Activated B cell treated with CpG ODN at 0.5 μM for 24 hours (primary cell): ENCODE data around the gene SCIN. TPM values are rescaled to one million over a fixed set of nuclear protein-coding genes. Genes with fewer than 3 reads are reported as not detected.

Source experiments
- ATAC-seq: fragments of 200-7000 bp; cut with Tn5 transposase; one replicate; pipeline ENCODE4 v1.10.0; 2021; ENCODE audit warnings: low read depth, mild to moderate bottlenecking, moderate library complexity
- CTCF ChIA-PET: fragments of 350-600 bp; sonication (Branson Sonifier 250); formaldehyde crosslinking; loops from one replicate; lab custom pipeline; 2021; ENCODE audit warnings: antibody characterized with exemption; lab: Charles Lee
- POLR2A ChIA-PET: fragments of 350-600 bp; sonication (Branson Sonifier 250); formaldehyde crosslinking; loops from one replicate; lab custom pipeline; 2021; ENCODE audit warnings: antibody characterized with exemption; lab: Charles Lee
- DNase-seq: peaks from one replicate; pipeline ENCODE4 v3.0.0; 2022
- H3K27ac Mint-ChIP-seq: one replicate; pipeline ENCODE4 v1.8.0; 2020; ENCODE audit warnings: mixed read lengths
- H3K27me3 Mint-ChIP-seq: one replicate; pipeline ENCODE4 v1.8.0; 2021; ENCODE audit warnings: mixed read lengths
- H3K36me3 Mint-ChIP-seq: one replicate; pipeline ENCODE4 v1.8.0; 2021; ENCODE audit warnings: low read depth, mixed read lengths
- H3K4me1 Mint-ChIP-seq: one replicate; pipeline ENCODE4 v1.8.0; 2021; ENCODE audit warnings: mixed read lengths
- H3K4me3 Mint-ChIP-seq: one replicate; pipeline ENCODE4 v1.8.0; 2020; ENCODE audit warnings: mild to moderate bottlenecking, mixed read lengths
- H3K9me3 Mint-ChIP-seq: one replicate; pipeline ENCODE4 v1.8.0; 2020; ENCODE audit warnings: mixed read lengths
- intact Hi-C: fragments of 100-400 bp; cut with micrococcal nuclease; formaldehyde crosslinking; loops from one replicate; pipeline ENCODE4 v1.15.1; 2024
- total RNA-seq: library from RNA; stranded (reverse); gene quantifications from 2 replicates; pipeline ENCODE4 v1.2.3, GENCODE V29; 2022
- TF ChIP-seq, protein P1 (sequence below): fragments of 200-600 bp; IDR thresholded peaks from one replicate; pipeline ENCODE4 v1.8.0; 2022; ENCODE audit warnings: antibody characterized with exemption, mild to moderate bottlenecking

The SCIN gene
- total RNA-seq, 1 donor from 2014 or later = not detected

DNA sequence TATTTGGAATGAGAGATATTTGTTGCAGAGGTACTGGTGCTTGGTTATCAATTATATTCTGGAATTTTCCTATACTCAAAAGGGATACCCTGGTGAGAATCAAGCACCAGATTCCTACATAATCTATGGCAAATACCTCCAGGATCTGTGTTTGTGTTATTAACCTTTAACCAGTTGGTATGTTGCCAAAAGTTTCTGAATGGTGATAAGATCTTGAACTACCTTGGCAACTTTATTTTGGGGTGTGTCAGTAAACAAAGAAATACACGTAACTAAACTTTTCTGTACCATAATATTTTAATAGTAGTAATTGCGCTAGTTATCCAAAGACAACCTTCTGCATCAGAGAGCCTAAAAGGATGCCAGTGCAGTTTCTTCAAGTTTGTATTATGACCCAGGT, 13.4 kb downstream of the SCIN start:
- H3K4me1 Mint-ChIP-seq = peaks cover 9% of the 10 kb centered on the region
- TF ChIP-seq, protein P1, sequence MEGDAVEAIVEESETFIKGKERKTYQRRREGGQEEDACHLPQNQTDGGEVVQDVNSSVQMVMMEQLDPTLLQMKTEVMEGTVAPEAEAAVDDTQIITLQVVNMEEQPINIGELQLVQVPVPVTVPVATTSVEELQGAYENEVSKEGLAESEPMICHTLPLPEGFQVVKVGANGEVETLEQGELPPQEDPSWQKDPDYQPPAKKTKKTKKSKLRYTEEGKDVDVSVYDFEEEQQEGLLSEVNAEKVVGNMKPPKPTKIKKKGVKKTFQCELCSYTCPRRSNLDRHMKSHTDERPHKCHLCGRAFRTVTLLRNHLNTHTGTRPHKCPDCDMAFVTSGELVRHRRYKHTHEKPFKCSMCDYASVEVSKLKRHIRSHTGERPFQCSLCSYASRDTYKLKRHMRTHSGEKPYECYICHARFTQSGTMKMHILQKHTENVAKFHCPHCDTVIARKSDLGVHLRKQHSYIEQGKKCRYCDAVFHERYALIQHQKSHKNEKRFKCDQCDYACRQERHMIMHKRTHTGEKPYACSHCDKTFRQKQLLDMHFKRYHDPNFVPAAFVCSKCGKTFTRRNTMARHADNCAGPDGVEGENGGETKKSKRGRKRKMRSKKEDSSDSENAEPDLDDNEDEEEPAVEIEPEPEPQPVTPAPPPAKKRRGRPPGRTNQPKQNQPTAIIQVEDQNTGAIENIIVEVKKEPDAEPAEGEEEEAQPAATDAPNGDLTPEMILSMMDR = no peak
- POLR2A ChIA-PET = no interaction called here
- ATAC-seq = no peak
- CTCF ChIA-PET = no interaction called here
- H3K36me3 Mint-ChIP-seq = no peaks in the 10 kb centered on the region
- H3K27ac Mint-ChIP-seq = no peak overlapping the region
- no peak overlapping the region for H3K4me3 Mint-ChIP-seq
- H3K9me3 Mint-ChIP-seq = no peaks in the 10 kb centered on the region
- intact Hi-C loops = no loop called here
- H3K27me3 Mint-ChIP-seq = no peaks in the 10 kb centered on the region
- no peak for DNase-seq

DNA sequence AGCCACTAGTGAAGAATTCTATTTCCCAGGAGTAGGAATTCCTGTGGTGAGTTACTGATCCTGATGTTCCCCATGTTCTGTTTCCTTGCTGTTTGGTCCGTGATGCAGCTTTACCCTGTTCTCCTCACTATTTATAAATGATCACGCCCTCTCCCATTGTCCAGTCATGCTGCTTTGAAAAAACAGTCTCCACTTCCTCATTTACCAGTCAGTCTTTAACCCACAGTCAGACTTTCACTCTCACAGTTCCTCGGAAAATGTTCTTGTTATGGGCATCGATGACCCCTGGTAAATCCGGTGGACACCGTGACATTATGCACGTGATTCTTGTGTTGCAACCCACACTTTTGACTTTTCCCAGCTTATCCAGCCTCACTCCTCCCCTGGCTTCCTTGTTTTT, 14.4 kb downstream of the SCIN start:
- CTCF ChIA-PET = no interaction called here
- ATAC-seq (peak; percentile 40), DNase-seq (no peak)
- Mint-ChIP-seq H3K9me3 (no peaks in the 10 kb centered on the region), H3K4me1 (peaks cover 9% of the 10 kb centered on the region), H3K4me3 (no peak overlapping the region), H3K36me3 (no peaks in the 10 kb centered on the region), H3K27me3 (no peaks in the 10 kb centered on the region), H3K27ac (no peak overlapping the region)
- POLR2A ChIA-PET = no interaction called here
- TF ChIP-seq, protein P1 = no peak
- intact Hi-C loops = no loop called here

DNA sequence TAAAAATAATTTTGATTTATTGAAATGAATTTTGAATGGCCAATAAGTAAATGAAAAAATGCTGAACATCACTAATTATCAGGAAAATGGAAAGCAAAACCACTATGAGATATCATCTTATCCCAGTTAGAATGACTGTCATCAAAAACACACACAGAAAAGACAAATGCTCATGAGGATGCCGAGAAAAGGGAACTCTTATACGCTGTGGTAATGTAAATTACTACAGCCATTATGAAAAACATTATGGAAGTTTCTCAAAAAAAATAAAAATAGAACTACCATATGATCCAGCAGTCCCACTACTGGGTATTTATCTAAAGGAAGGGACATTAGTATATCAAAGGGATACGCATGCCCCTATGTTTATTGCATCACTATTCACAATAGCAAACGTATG, 15.8 kb downstream of the SCIN start:
- CTCF ChIA-PET = no interaction called here
- no peaks in the 10 kb centered on the region for H3K36me3 Mint-ChIP-seq
- no peaks in the 10 kb centered on the region for H3K27me3 Mint-ChIP-seq
- TF ChIP-seq, protein P1 = no peak
- peaks cover 9% of the 10 kb centered on the region for H3K4me1 Mint-ChIP-seq
- intact Hi-C loops = no loop called here
- ATAC-seq (no peak), DNase-seq (no peak)
- no peak overlapping the region for H3K27ac Mint-ChIP-seq
- POLR2A ChIA-PET = no interaction called here
- no peak overlapping the region for H3K4me3 Mint-ChIP-seq
- no peaks in the 10 kb centered on the region for H3K9me3 Mint-ChIP-seq

DNA sequence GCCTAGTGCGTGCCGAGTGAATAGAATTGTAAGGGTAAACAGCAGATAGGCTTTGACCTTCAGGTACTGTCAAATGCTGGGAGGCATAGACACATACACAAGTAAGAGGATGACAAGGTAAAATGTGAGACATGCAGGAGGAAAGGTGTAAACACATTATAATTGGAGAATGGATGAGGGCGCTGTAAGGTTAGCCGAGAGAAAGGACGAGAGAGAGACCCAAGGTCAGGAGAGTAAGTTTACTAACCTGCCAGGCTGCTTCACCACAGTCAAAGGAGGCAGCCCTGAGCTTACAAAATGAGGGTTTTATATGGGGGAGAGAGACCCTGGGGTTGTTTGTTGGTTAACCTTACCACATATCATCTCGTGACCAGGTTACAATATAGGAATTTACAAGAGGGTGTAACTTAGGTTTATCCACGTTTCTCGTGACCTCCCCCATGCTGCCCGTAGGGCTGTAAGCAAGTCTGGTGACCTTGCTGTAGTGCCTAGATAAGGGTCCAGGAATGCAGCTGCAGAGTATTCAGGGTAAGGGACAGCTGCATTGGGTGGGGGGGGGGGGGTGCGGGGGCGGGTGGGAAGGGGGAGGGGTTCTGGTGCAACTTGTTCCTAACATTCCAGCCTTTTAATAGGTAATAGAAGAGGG, 17.9 kb downstream of the SCIN start:
- ATAC-seq (no peak), DNase-seq (no peak)
- Mint-ChIP-seq H3K27me3 (no peaks in the 10 kb centered on the region), H3K4me3 (no peak overlapping the region), H3K27ac (no peak overlapping the region), H3K9me3 (no peaks in the 10 kb centered on the region), H3K36me3 (no peaks in the 10 kb centered on the region), H3K4me1 (peaks cover 9% of the 10 kb centered on the region)
- intact Hi-C loops = no loop called here
- ChIA-PET CTCF (no interaction called here), POLR2A (no interaction called here)
- TF ChIP-seq, protein P1 = no peak

DNA sequence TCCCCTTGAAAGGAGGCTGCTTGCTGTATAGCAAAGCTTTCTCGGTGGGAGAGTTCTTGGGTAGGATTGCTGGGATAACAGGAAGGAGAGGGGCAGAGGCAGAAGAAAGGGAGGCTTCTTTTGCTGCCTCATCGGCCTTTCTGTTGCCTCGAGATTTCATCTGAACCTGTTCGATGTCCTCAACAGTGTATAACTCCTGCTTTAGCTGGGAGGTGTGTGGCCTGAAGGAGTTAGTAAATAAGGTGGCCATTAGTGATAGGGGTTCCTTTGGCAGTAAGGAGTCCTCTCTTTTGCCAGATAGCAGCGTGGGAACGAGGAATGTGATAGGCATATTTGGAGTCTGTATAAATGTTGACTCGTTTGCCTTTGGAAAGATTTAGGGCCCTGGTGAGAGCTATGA, 20.0 kb downstream of the SCIN start:
- no peak overlapping the region for H3K4me3 Mint-ChIP-seq
- H3K27me3 Mint-ChIP-seq = peaks cover 5% of the 10 kb centered on the region
- no peaks in the 10 kb centered on the region for H3K9me3 Mint-ChIP-seq
- H3K36me3 Mint-ChIP-seq = no peaks in the 10 kb centered on the region
- ChIA-PET CTCF (interaction anchor here (0.5 kb wide), 1 partner anchor 63 kb away, joined by 4 read pairs; no protein-coding TSS in a partner anchor), POLR2A (no interaction called here)
- no peak overlapping the region for H3K27ac Mint-ChIP-seq
- TF ChIP-seq, protein P1 = no peak
- ATAC-seq = no peak
- intact Hi-C loops = no loop called here
- H3K4me1 Mint-ChIP-seq = peaks cover under 1% of the 10 kb centered on the region
- no peak for DNase-seq
